OCI-LY1 (cell line): ENCODE results near the gene EPAS1.

ENCODE experiments used
- EZH2 ChIP-seq: fragments of 200-600 bp; sonication (generic), shearing (Covaris generic); IDR thresholded peaks from 2 replicates; pipeline ENCODE4 v1.8.0; 2017; ENCODE audit warnings: borderline replicate concordance, mixed run types, mild to moderate bottlenecking, antibody characterized with exemption, low read length, moderate library complexity, mixed read lengths
- TF ChIP-seq, protein P1 (sequence below): fragments of 200-600 bp; sonication (generic), shearing (Covaris generic); IDR thresholded peaks from 2 replicates; pipeline ENCODE4 v1.5.1; 2017; ENCODE audit warnings: mild to moderate bottlenecking, antibody characterized with exemption, low read length, moderate library complexity, mixed read lengths

DNA sequence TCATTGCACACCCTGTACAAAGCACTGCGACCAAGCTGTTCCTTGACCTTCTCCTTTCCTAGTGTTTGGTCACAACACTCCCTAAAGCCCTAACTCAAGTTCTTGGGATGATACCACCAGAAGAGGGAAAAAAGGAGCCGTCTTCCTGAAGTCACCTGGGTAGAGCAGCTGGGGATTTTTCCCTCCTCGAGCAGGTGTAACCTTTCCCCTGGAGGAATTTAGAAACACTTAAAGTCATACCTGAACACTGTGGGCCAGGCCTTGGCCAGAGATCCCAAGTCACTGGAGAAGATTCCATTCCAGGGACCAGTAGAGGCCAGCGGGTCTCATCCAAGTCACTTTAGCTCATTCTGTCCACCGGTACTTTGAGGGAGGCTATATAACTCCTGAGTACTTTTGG, 13.2 kb downstream of the EPAS1 start:
- TF ChIP-seq, protein P1, sequence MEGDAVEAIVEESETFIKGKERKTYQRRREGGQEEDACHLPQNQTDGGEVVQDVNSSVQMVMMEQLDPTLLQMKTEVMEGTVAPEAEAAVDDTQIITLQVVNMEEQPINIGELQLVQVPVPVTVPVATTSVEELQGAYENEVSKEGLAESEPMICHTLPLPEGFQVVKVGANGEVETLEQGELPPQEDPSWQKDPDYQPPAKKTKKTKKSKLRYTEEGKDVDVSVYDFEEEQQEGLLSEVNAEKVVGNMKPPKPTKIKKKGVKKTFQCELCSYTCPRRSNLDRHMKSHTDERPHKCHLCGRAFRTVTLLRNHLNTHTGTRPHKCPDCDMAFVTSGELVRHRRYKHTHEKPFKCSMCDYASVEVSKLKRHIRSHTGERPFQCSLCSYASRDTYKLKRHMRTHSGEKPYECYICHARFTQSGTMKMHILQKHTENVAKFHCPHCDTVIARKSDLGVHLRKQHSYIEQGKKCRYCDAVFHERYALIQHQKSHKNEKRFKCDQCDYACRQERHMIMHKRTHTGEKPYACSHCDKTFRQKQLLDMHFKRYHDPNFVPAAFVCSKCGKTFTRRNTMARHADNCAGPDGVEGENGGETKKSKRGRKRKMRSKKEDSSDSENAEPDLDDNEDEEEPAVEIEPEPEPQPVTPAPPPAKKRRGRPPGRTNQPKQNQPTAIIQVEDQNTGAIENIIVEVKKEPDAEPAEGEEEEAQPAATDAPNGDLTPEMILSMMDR: no peak
- TF ChIP-seq EZH2: no peak
